ENCODE measurements around the gene ZNF319. TPM values are rescaled to one million over a fixed set of nuclear protein-coding genes. Genes with fewer than 3 reads are reported as not detected.

The ZNF319 gene
- total and polyA plus RNA-seq, 2 of the 13 experiments (the other 11 are each of a cell fraction or from before 2014, with no cell fraction given), result 2.4 to 3.6 TPM

GRCh38 chr16:58027161-58027915, 26.9 kb upstream of the ZNF319 start (continued):
- TF ChIP-seq MAZ (IDR thresholded peaks at IDR 0.05; ENCODE audit: borderline replicate concordance, low read depth, low read length), result no peak
- no peak; the same call in 1 of the 2 replicates for TF ChIP-seq MAZ (CRISPR knock-in tag; IDR thresholded peaks at IDR 0.05; ENCODE audit: low read depth)
- no peak for TF ChIP-seq ZXDC (CRISPR knock-in tag; IDR thresholded peaks at IDR 0.05)
- no peak for TF ChIP-seq ZBTB3 (CRISPR knock-in tag; IDR thresholded peaks at IDR 0.05; ENCODE audit: borderline replicate concordance, low read depth)
- TF ChIP-seq XBP1 (CRISPR knock-in tag; IDR thresholded peaks at IDR 0.05), result no peak
- TF ChIP-seq, protein P1, sequence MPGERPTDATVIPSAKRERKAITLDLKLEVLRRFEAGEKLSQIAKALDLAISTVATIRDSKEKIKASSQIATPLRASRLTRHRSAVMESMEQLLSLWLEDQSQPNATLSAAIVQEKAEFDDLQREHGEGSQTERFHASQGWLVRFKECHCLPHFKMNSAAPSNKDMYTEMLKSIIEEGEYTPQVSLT (CRISPR knock-in tag; IDR thresholded peaks at IDR 0.05; ENCODE audit: borderline replicate concordance, low read depth), result no peak
- no peak for TF ChIP-seq ZNF232 (CRISPR knock-in tag; IDR thresholded peaks at IDR 0.05; ENCODE audit: borderline replicate concordance)
- no peak for TF ChIP-seq SP140L (CRISPR knock-in tag; IDR thresholded peaks at IDR 0.05; ENCODE audit: borderline replicate concordance)
- TF ChIP-seq HNRNPLL (IDR thresholded peaks at IDR 0.05; ENCODE audit: low read depth, low read length, poor library complexity, severe bottlenecking), result no peak
- no peak for TF ChIP-seq ERF (CRISPR knock-in tag; IDR thresholded peaks at IDR 0.05)
- no peak for TF ChIP-seq FOXA1 (IDR thresholded peaks at IDR 0.05)
- TF ChIP-seq FOXA1 (CRISPR knock-in tag; IDR thresholded peaks at IDR 0.05), result no peak
- no peak for TF ChIP-seq ATF7-NPFF (CRISPR knock-in tag; IDR thresholded peaks at IDR 0.05; ENCODE audit: low read depth)
- TF ChIP-seq, protein P2, sequence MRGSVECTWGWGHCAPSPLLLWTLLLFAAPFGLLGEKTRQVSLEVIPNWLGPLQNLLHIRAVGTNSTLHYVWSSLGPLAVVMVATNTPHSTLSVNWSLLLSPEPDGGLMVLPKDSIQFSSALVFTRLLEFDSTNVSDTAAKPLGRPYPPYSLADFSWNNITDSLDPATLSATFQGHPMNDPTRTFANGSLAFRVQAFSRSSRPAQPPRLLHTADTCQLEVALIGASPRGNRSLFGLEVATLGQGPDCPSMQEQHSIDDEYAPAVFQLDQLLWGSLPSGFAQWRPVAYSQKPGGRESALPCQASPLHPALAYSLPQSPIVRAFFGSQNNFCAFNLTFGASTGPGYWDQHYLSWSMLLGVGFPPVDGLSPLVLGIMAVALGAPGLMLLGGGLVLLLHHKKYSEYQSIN (CRISPR knock-in tag; IDR thresholded peaks at IDR 0.05; ENCODE audit: borderline replicate concordance), result no peak
- TF ChIP-seq ZSCAN21 (CRISPR knock-in tag; IDR thresholded peaks at IDR 0.05; ENCODE audit: borderline replicate concordance), result 0 out of 2 replicates have a peak, but pooled peaks have one; percentile 26
- no peak for TF ChIP-seq CREM (IDR thresholded peaks at IDR 0.05)
- TF ChIP-seq CREM (CRISPR knock-in tag; IDR thresholded peaks at IDR 0.05), result no peak
- TF ChIP-seq POGZ (CRISPR knock-in tag; IDR thresholded peaks at IDR 0.05), result no peak
- no peak for TF ChIP-seq SRSF4 (IDR thresholded peaks at IDR 0.05; ENCODE audit: low read depth, low read length, poor library complexity, severe bottlenecking)
- TF ChIP-seq TOE1 (CRISPR knock-in tag; IDR thresholded peaks at IDR 0.05), result no peak
- no peak for TF ChIP-seq GATAD2A (CRISPR knock-in tag; IDR thresholded peaks at IDR 0.05)
- no peak for TF ChIP-seq ZNF775 (CRISPR knock-in tag; IDR thresholded peaks at IDR 0.05; ENCODE audit: borderline replicate concordance)
- no peak for TF ChIP-seq ISX (CRISPR knock-in tag; conservative IDR thresholded peaks at IDR 0.05)
- TF ChIP-seq FLYWCH1 (CRISPR knock-in tag; IDR thresholded peaks at IDR 0.05), result no peak
- TF ChIP-seq ZNF737 (CRISPR knock-in tag; IDR thresholded peaks at IDR 0.05; ENCODE audit: borderline replicate concordance), result no peak
- no peak for TF ChIP-seq BRD4 (CRISPR knock-in tag; IDR thresholded peaks at IDR 0.05)
- no peak for TF ChIP-seq THYN1 (CRISPR knock-in tag; IDR thresholded peaks at IDR 0.05; ENCODE audit: borderline replicate concordance, low read depth)
